Hepatocyte (in vitro differentiated cells): ENCODE results near the gene IL36RN.

Experiments used
- EZH2 ChIP-seq: fragments of 200-600 bp; sonication (generic); IDR thresholded peaks from 2 replicates; pipeline ENCODE4 v1.6.1; 2016; ENCODE audit warnings: antibody characterized with exemption, mild to moderate bottlenecking, borderline replicate concordance
- TF ChIP-seq, protein P1 (sequence below): fragments of 200-600 bp; sonication (generic); IDR thresholded peaks from 2 replicates; pipeline ENCODE4 v1.5.1; 2016; ENCODE audit warnings: antibody characterized with exemption, mild to moderate bottlenecking; ENCODE audit not compliant: poor library complexity

DNA sequence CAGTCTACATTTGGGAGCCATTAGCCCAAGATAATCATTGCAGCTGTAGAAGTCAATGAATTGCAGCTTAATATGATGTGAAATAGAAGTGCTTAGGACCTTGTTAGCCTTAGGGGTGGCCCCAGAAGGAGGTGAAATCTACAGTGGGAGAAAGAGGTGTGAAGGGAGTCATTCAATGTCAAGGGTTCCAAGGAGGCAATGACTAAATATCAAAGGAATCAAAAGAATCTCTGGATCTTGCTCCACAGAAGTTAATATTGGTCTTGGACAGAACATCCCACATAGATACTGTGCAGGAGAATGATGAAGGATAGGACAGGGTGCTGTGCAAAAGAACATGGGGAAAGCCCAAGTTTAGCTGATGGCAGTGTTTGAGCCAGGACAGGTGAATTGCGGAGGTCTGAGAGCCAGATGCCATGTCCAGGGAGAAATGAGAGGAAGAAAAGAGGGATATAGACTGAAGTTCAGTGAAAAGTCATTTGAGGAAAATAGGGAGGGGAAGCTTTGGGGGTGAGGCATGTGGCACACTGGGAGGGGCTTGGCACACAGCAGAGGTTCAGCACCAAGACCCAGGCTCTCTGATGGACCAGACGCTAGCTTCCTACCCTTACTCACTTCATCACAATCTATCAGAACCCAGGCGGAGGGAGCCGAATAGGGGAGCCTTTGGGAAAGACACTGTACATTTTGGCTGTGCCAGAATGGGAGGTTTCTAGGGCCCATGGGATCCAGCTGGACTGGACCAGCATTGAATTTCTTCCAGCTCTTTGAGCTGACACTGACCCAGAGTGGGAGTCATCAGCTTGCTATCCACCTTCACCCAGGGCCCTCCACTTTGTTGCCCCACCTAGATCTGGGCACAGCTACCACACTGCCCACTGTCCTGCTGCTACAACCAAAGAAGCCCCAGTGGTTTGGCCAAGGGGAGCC is 10.9 kb downstream of the IL36RN start:
- TF ChIP-seq, protein P1, sequence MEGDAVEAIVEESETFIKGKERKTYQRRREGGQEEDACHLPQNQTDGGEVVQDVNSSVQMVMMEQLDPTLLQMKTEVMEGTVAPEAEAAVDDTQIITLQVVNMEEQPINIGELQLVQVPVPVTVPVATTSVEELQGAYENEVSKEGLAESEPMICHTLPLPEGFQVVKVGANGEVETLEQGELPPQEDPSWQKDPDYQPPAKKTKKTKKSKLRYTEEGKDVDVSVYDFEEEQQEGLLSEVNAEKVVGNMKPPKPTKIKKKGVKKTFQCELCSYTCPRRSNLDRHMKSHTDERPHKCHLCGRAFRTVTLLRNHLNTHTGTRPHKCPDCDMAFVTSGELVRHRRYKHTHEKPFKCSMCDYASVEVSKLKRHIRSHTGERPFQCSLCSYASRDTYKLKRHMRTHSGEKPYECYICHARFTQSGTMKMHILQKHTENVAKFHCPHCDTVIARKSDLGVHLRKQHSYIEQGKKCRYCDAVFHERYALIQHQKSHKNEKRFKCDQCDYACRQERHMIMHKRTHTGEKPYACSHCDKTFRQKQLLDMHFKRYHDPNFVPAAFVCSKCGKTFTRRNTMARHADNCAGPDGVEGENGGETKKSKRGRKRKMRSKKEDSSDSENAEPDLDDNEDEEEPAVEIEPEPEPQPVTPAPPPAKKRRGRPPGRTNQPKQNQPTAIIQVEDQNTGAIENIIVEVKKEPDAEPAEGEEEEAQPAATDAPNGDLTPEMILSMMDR, result no peak
- no peak for TF ChIP-seq EZH2
